Suprapubic skin (tissue), 4 donors: ENCODE results near the gene PACRG.

Experiments
- CTCF ChIP-seq, 2 donors: fragments of 200-600 bp in 1 of 2; fragments of 450-650 bp in 1 of 2; sonication (generic) in 1 of 2; IDR thresholded peaks; one replicate each; pipeline ENCODE4 v1.5.1; 2016 to 2019; ENCODE audit warnings: antibody characterized with exemption in 2 of 2, mild to moderate bottlenecking in 1 of 2, moderate library complexity in 1 of 2
- EP300 ChIP-seq: sonication (generic); formaldehyde crosslinking; IDR thresholded peaks from one replicate; pipeline ENCODE4 v1.6.1; 2017; ENCODE audit warnings: antibody characterized with exemption
- POLR2A ChIP-seq, 2 donors: fragments of 450-650 bp; IDR thresholded peaks; one replicate each; pipeline ENCODE4 v1.6.1; 2017; ENCODE audit warnings: antibody characterized with exemption in 2 of 2, mild to moderate bottlenecking in 2 of 2, moderate library complexity in 2 of 2
- POLR2AphosphoS5 ChIP-seq, 3 donors: sonication (generic); formaldehyde crosslinking; IDR thresholded peaks; one replicate each; pipeline ENCODE4 v1.6.1; 2017; ENCODE audit warnings: antibody characterized with exemption in 3 of 3

GRCh38 chr6:162750776-162751175, 23.0 kb downstream of the PACRG start:
- no peak for TF ChIP-seq POLR2AphosphoS5 (IDR thresholded peaks at IDR 0.05)
- TF ChIP-seq CTCF (IDR thresholded peaks at IDR 0.05), result no peak
- no peak for TF ChIP-seq POLR2A (IDR thresholded peaks at IDR 0.05)
- no peak for TF ChIP-seq EP300
